ENCODE results near the gene DPP4.

GRCh38 chr2:162035981-162036380, 38.0 kb downstream of the DPP4 start:
- TF ChIP-seq EZH2 (IDR thresholded peaks at IDR 0.05; ENCODE audit: borderline replicate concordance, low read depth, low read length, severe bottlenecking) (no peak), CTCF (IDR thresholded peaks at IDR 0.05; ENCODE audit: extremely low read depth in 1 of 2, insufficient read depth in 1 of 2, low read depth in 1 of 2, low read length in 2 of 2) (no peak), MAX (IDR thresholded peaks at IDR 0.05; ENCODE audit: insufficient read depth, insufficient read length) (no peak), POLR2AphosphoS5 (IDR thresholded peaks at IDR 0.05; ENCODE audit: insufficient read depth, low read depth, low read length) (no peak), POLR2A (IDR thresholded peaks at IDR 0.05; ENCODE audit: low read depth, low read length) (no peak), JUN (IDR thresholded peaks at IDR 0.05; ENCODE audit: borderline replicate concordance, insufficient read depth, insufficient read length, low read depth) (no peak), MYC (IDR thresholded peaks at IDR 0.05; ENCODE audit: low read depth, low read length) (no peak)
